CD4-positive, alpha-beta T cell treated with Interferon alpha-2 for 1 hour (primary cell): Measurements from ENCODE around the gene ADD1.
A peak's percentile ranks its signal among the peaks of the same experiment; 100 is the strongest.
"Not testable (repeated sequence)": the region's sequence is repeated elsewhere in the genome, so short reads cannot be mapped to it uniquely, and the experiment has no call there.

Source experiments
- DNase-seq, 2 donors: peaks; one replicate each; pipeline ENCODE4 v3.0.0-alpha.2; 2020 to 2022

The ADD1 gene

DNA sequence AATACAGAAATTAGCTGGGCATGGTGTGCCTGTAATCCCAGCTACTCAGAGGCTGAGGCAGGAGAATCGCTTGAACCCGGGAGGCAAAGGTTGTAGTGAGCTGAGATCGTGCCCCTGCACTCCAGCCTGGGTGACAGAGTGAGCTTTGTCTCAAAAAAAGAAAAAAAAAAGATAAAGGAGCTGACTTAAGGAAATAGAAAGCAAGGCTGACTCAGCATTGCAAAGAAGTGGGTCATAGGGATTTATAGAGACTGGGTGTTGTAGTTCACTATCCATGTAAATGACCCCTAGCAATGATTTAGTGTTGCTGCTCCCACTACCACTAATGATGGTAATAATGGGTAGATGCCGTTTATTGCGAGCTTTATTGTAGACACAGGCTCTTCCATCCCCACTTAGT, 47.6 kb downstream of the ADD1 start:
- no peak for DNase-seq

DNA sequence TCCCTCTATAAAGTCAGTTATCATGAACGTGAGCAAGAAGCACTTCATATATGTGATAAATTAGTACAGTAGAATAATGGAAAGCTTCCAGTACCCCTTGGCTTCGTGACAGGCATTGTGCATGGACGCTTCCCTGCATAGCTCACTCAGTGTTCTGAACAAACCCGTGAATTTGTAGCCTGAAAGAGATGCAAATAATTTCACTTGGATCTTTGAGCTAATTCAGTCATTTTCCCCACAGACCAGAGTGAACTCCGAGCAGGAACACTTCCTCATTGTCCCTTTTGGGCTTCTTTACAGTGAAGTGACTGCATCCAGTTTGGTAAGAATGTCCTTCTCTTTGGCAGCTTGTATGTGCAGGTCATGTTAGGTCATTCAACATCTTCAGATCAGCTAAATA, 50.1 kb downstream of the ADD1 start:
- no peak for DNase-seq

DNA sequence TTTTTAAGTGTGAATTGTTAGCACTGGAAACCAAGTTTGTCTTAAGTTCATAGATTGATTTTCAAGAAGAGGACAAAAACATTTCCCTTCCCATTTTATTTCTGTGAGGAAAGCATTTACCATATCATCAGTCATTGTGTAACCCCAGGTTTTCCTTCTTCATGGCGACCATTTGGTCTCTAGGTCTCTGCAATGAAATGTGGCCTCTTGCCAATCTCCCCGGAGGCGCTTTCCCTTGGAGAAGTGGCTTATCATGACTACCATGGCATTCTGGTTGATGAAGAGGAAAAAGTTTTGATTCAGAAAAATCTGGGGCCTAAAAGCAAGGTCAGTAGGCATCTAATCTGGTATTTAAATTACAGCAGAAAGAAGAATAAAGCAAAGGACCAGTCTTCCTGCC, 54.4 kb downstream of the ADD1 start:
- no peak for DNase-seq

DNA sequence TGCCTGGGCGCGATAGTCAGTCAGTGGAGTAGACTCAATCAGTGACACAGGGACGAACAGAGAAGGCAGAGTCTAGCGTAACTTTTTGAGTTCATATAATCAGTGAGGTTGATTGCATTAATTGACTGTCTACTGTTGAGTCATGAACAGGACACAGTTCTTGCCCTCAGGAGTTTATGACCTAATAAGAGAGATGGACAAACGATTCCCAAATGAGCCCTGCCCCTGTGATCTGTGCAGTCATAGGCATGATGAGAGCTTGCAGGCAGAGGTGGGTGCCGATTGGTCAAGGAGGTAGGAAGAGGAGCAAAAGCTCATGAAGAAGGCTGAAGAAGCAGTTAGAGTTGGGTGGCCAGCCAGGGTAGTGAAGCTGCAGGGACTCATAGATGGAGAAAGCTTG, 57.1 kb downstream of the ADD1 start:
- DNase-seq = no peak

DNA sequence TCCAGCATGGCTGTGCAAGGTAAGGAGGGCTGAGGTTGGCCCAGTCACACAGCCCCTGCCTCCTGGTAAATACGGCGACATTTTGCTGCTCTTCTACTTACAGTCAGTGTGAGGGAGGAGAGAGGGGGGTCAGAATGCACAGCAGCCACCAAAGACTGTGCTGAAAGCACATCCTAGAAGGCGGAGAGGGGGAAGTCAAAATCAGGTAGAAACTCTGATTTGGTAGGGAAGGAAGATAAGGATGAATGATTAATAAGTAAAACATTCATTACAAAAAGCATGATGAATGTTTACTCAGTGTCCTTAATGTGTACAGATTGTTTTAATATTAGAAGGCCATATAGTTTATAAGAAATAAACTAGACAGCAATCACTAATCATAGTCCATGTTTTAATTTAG, 57.5 kb downstream of the ADD1 start:
- no peak for DNase-seq

DNA sequence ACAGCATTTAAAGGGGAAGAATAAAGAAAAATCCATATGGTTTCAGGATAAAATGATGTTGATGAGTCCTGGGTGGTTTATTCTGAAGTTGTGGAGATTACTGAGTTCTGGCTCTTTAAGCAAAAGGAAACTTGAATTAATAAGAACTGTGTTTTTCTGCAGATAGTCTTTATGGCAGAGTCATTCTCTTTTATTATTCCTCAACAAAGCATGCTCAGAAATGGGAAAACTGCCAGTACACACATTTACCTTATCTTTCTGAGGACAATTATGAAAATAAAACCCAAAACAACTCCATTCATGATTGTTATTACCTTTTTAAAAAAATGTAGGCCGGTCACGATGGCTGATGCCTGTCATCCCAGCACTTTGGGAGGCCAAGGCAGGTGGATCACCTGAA, 58.5 kb downstream of the ADD1 start:
- no peak for DNase-seq

DNA sequence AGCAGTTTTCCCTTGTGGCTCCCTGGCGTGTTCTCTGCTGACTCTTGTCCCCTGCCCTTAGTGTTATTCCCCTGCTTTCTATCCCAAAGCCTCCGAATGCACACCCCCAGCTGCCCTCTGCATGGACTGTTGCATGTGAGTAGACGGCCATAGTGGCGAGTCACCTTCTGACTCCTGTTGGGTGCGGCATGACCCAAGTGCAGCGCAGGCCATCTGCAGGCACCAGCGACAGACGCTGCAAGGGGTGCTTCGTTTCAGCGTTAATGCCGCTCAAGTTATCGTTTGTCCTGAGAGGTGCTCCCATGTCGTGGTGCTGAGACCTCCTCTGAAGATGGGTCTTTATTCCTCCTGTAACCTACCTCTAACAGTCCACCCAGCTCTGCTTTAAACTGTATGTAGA, 61.9 kb downstream of the ADD1 start:
- DNase-seq = no peak

DNA sequence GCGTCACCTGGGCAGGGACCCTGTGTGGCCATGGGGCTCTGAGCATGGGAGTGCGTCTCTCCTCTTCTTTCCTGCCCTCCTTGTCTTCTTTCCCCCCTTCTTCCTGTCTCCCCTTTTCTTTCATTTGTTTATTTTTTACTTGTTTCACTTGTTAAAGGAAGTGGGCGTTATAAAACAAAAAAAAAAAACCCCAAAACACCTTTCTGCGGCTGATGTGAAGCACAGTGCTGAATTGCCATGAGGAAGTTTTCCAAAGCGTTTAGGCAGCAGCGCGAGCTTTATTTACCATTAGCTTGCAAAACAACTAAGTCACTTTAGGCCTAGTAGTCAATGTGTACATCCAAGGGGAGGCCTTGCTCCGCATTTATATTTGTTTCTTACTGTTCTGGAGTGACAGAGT, 62.6 kb downstream of the ADD1 start:
- DNase-seq = no peak

DNA sequence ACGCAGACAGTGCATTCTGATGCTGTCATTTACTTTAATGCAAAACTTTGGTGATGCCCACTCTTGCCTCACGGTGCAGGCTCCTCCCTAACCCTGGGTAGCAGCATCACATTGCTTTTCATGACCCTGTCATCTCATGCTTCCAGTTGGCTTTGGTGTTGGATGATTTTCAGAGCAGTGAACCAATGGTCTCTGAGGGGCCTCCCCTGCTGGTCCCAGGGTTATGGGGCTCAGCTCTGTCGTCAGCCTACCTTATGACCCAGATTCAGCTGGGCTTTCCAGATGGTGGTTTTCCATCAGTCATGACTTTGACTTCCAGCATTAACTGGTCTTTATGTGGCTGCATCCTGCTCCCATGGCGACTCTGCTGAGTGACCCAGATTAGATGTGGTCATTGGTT, 63.6 kb downstream of the ADD1 start:
- no peak for DNase-seq

DNA sequence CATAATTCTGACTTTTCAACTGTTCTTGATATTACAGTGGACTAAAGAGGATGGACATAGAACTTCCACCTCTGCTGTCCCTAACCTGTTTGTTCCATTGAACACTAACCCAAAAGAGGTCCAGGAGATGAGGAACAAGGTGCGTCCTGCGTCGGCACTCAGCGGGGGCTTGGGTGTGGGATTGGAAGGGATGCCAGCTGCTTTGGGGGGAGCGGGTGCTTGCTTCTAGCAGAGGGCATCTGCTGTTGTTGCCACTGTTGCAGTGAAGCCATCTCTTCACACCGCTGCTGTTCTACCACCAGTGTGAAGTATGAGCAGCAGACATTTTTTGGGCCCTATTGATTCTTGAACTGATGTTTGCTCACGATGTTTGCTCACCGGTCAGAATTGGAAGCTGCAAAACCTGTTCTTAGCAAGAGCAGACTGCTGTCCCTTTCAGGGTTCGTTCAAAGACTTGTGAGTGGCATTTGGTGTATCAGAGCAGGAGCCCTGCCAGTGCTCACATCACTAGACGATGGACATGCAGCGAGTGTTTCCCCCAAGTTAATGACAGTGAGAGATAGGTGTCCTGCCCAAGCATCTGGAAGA, 64.2 kb downstream of the ADD1 start:
- no peak for DNase-seq

DNA sequence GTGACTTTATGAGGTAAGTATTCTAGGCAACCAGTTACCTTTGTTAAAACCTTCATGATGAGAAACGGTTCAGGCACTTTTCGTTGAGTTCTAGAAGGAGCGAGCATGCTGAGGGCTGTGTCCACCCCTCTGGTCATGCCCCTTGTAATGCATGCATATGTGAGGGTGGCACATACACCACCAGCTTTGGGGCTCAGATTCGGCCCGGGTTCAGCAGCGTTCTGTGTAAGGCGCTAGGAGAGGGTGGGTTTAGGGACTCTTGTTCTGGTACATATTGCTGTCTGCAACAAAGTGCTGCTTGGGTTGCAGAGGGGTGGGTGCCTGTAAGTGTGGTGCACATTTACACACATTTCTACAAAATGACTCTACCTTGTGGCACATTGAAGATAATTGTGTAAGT, 65.0 kb downstream of the ADD1 start:
- DNase-seq = no peak

DNA sequence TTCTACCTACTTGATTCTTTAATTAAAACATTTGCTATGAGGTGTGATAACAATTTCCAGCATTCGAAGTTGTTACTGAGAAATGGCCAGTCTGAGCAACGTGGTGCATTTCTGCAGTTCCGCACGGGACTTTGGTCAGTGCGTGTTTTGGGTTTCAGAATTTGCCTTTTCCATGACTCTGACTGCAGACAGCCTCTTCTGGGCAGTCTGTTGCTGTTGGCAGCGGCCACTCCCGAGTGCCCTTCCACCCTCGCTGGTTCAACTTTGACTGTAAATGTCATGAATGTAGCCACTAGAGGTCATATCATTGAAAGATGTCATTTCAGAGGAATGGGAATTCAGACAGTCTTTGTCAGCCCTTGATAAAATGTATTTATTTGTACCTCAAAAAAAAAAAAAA, 65.9 kb downstream of the ADD1 start:
- DNase-seq = no peak

DNA sequence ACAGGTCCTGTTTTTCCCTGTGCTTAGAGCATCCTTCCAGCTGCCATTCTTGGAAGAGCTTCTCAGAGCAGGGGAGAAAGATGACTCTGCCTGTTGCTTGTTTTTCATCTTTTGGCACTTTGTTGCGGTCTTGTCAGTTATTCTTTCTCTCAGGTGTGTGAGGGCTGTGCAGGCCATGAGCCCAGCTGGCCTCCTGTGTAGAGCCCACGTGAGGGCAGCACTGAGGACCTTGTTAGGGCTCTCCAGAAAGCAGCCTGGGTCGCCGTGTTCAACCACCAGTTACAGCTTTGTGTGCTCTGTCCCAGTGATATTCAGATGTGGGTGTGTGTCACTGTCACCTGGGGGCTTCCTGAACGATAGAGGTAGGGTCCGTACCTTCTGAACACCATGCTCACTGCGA, 66.8 kb downstream of the ADD1 start:
- no peak for DNase-seq

DNA sequence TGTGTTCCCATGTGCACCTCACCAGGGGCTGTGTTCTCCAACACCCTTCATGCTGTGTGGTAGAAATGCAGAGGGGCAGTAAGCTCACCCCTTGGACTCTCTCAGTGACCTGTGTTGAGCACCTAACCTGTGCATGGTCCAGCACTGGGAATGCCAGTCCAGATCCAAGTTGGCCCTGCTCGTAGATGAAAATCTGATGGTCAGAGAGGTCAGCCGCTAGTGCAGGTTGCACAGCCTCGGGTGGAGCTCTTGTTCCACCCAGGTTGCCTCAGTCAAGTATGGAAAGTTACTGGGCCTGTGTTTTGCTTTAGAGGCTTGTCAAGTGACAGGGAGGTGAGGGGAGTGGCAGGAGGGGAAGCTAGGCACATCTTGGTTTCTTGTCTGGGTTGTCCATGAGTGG, 68.2 kb downstream of the ADD1 start:
- no peak for DNase-seq

DNA sequence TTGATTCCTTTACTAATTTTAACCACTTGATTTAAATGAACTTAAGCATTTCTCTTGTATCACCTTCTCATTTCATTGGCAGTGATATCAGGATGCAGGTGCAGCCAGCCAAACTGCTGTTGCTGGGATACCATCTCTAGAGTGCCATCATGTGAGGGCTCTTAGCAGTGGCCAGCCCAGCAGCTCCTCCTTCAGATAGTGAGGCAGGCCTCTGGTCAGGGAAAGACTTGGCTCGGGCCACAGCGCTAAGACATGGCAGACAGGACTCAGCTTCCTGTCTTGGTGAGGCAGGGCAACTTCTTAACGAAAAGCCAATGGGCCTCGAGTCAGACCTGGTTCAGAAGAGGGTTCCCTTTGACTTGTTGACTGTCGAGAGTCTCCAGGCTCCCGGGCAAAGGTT, 69.5 kb downstream of the ADD1 start:
- no peak for DNase-seq

DNA sequence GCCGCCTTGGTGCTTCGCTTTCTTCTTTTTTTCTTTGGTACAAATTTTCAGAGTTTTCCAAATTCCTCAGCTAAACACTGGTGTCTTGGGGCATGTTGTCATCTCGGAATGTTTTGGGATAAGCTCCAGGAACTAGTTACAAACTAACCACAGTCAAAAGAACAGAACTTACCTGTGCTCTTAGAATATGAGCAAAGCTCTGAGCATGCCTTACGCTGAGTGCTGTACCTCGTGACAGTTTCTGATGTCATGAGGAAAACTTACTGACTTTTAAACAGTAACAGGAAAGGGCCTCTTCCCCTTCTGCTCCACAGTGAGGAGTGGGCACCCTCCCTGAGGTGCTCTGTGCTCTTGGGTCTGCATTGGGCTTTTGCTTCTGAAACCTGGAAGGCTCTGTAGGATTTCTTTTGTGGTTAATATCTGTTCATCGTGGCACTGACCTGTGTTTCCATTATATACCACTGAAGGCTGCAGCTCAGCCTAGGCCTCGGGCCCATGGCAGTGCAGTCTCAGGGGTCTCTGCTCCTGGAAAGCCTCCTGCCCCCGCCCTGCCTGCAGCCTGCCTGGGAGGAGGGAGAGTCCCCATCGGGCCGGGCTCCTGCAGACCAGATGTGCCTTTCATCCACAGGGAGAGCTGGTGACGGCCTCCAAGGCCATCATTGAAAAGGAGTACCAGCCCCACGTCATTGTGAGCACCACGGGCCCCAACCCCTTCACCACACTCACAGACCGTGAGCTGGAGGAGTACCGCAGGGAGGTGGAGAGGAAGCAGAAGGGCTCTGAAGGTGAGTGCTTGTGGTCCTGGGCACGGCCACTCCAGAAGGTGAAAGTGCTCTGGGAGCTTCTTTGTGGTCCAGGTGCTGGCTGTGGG, 70.8 kb downstream of the ADD1 start:
- no peak for DNase-seq

DNA sequence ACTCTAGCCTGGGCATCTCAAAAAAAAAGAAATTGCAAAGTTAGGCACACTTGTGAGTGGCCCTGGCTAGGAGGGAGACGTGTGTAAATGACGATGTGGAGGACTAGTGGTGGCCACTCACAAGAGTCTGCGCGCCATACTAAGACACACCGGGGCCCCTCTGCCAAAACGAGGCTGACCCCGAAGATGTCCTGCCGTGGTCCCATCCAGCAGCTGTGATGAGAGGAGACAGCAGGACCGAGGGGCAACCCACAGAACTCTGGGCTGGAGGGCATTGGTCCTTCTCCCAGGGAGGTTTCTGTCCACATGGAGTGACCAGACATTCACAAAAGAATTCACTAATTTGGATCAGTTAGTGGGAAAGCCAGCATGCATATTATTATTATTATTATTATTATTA, 72.1 kb downstream of the ADD1 start:
- no peak for DNase-seq

DNA sequence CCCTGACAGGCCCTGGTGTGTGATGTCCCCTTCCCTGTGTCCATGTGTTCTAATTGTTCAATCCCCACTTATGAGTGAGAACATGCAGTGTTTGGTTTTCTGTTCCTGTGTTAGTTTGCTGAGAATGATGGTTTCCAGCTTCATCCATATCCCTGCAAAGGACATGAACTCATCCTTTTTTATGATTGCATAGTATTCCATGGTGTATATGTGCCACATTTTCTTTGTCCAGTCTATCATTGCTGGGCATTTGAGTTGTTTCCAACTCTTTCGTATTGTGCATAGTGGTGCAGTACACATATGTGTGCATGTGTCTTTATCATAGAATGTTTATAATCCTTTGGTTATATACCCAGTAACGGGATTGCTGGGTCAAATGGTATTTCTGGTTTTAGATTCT, 73.1 kb downstream of the ADD1 start:
- not testable (repeated sequence) for DNase-seq

DNA sequence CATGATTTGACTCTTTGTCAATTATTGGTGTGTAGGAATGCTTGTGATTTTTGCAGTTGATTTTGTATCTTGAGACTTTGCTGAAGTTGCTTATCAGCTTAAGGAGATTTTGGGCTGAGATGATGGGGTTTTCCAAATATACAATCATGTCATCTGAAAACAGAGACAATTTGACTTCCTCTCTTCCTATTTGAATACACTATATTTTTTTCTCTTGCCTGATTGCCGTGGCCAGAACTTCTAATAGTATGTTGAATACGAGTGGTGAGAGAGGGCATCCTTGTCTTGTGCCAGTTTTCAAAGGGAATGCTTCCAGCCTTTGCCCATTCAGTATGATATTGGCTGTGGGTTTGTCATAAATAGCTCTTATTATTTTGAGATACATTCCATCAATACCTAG, 74.7 kb downstream of the ADD1 start:
- DNase-seq = not testable (repeated sequence)

DNA sequence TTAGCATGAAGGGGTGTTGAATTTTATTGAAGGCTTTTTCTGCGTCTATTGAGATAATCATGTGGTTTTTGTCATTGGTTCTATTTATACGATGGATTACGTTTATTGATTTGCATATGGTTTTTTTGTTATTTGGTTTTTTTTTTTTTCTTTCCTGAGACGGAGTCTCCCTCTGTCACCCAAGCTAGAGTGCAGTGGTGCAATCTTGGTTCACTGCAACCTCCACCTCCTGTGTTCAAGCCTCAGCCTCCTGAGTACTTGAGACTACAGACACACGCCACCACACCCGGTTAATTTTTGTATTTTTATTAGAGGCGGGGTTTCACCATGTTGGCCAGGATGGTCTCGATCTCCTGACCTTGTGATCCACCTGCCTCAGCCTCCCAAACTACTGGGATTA, 75.1 kb downstream of the ADD1 start:
- DNase-seq = not testable (repeated sequence)

DNA sequence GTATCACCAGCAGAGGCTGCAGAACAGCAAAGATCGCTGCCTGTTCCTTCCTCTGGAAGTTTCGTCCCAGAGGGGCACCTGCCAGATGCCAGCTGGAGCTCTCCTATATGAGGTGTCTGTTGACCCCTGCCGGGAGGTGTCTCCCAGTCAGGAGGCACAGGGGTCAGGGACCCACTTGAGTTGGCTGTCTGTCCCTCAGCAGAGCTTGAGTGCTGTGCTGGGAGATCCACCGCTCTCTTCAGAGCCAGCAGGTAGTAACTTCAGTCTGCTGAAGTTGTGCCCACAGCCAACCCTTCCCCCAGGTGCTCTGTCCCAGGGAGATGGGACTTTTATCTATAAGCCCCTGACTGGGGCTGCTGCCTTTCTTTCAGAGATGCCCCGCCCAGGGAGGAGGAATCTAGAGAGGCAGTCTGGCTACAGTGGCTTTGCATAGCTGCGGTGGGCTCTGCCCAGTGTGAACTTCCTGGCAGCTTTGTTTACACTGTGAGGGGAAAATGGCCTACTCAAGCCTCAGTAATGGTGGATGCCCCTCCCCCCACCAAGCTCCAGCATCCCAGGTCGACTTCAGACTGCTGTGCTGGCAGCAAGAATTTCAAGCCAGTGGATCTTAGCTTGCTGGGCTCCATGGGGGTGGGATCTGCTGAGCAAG, 78.9 kb downstream of the ADD1 start:
- DNase-seq = peak; percentile 38 to 58

DNA sequence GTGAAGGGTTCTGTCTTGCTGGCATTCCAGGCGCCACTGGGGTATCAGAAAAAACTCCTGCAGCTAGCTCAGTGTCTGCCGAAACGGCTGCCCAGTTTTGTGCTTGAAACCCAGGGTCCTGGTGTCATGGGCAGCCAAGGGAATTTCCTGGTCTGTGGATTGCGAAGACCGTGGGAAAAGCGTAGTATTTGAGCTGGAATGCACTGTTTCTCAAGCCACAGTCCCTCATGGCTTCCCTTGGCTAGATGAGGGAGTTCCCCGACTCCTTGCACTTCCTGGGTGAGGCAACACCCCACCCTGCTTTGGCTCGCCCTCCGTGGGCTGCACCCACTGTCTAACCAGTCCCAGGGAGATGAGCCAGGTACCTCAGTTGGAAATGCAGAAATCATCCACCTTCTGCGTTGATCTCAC, 79.5 kb downstream of the ADD1 start:
- peak in 1 of 2 donors; percentile 23 for DNase-seq

DNA sequence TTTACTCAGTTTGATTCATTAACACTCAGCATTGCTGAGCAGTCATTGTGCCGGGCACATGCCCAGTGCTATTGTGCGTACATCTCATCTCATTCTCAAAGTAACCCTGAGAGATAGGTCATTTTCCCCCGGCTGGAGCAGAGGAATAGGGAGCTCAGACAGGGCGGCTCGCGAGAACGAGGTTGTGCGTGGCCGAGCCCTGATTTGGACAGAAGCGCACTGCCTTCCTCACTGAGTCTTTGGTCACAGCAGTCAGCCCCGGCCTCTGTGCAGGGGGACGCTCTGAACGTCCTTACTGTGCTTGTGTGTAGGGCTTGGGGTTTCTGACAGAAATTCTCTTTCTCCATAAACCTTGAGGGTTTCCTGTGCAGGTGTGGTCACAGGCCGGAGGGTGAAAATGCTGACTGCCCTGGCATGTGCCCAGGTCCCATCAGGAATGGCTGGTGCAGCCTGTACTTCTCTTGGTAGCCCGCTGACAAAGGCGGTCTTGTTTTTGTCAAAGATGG, 80.1 kb downstream of the ADD1 start:
- DNase-seq = no peak

DNA sequence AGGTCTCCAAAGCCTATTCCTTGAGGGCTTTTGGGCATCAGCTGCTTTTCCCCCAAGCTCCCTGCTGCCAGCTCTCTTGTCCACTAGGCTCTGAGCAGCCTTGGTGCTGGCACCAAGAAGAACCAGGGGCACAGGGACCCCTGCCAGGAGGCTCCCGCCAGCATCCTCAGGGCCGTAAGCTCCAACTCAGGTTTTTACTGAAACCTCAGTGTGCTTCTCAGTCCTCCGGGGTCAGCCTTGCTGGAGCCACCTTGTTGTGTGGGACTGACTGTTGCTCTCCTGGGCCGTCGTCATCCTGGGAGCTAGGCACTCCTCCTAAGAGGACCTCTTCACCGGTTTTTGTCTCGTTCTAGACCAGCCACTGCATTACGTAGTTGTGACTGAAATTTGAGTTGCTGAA, 80.6 kb downstream of the ADD1 start:
- no peak for DNase-seq
